CD4-positive, alpha-beta T cell treated with Interleukin-2 at 100 ng/mL for 4 hours (primary cell): ENCODE measurements around the gene RBM46.

Experiments used
- DNase-seq: peaks from one replicate; pipeline ENCODE4 v3.0.0-alpha.2; 2020; ENCODE audit warnings: low spot score

RBM46 gene

GRCh38 chr4:154781126-154781982, at the start of gene RBM46:
TSS of gene RBM46 (plus strand) at chr4:154781272. CDS start at chr4:154796753, 15,481 bp downstream.
- DNase-seq = no peak

GRCh38 chr4:154731756-154732155, 49.3 kb upstream of the RBM46 start:
- no peak for DNase-seq

- no peak for DNase-seq
Observed at GRCh38 chr4:154732669-154733068, 48.4 kb upstream of the RBM46 start.

GRCh38 chr4:154736770-154737169, 44.3 kb upstream of the RBM46 start:
- DNase-seq = no peak

- DNase-seq = no peak
Observed at GRCh38 chr4:154738426-154738825, 42.6 kb upstream of the RBM46 start.

- DNase-seq = no peak
Observed at GRCh38 chr4:154739111-154739510, 42.0 kb upstream of the RBM46 start.

GRCh38 chr4:154740462-154740861, 40.6 kb upstream of the RBM46 start:
- no peak for DNase-seq

- no peak for DNase-seq
Observed at GRCh38 chr4:154741131-154741665, 39.9 kb upstream of the RBM46 start.

GRCh38 chr4:154741922-154742850, 38.9 kb upstream of the RBM46 start:
- no peak for DNase-seq

- peak; percentile 6 for DNase-seq
Observed at GRCh38 chr4:154743683-154744340, 37.3 kb upstream of the RBM46 start, which contains the start of gene LRAT. TSS of gene LRAT (plus strand) at chr4:154744000. CDS start at chr4:154744327, 327 bp downstream.

- DNase-seq = no peak
Observed at GRCh38 chr4:154744341-154744926, 36.6 kb upstream of the RBM46 start.

- DNase-seq = no peak
Observed at GRCh38 chr4:154757713-154758112, 23.4 kb upstream of the RBM46 start.

- no peak for DNase-seq
Observed at GRCh38 chr4:154760895-154761294, 20.2 kb upstream of the RBM46 start.

GRCh38 chr4:154778264-154778663, 2.8 kb upstream of the RBM46 start:
- DNase-seq = no peak

- no peak for DNase-seq
Observed at GRCh38 chr4:154779362-154779947, 1.6 kb upstream of the RBM46 start.

- no peak for DNase-seq
Observed at GRCh38 chr4:154781983-154782293, 866 bp downstream of the RBM46 start.

GRCh38 chr4:154807042-154807630, 26.1 kb downstream of the RBM46 start:
- peak; percentile 7 for DNase-seq

- no peak for DNase-seq
Observed at GRCh38 chr4:154818230-154818629, 37.2 kb downstream of the RBM46 start.

- DNase-seq = no peak
Observed at GRCh38 chr4:154822775-154823174, 41.7 kb downstream of the RBM46 start.

- no peak for DNase-seq
Observed at GRCh38 chr4:154836030-154836429, 55.0 kb downstream of the RBM46 start.

- DNase-seq = no peak
Observed at GRCh38 chr4:154836513-154836912, 55.4 kb downstream of the RBM46 start.
